MM.1S (cell line): ENCODE measurements around the gene GRHL3.

Experiments used
- CTCF ChIP-seq: fragments of 300-600 bp; sonication (generic); IDR thresholded peaks from 2 replicates; pipeline ENCODE4 v1.5.1; 2016; ENCODE audit warnings: antibody characterized with exemption, low read length, mixed read lengths
- EZH2 ChIP-seq: fragments of 300-600 bp; sonication (generic); optimal IDR thresholded peaks from 2 replicates; pipeline ENCODE3; 2017; ENCODE audit warnings: low read depth, mild to moderate bottlenecking, antibody characterized with exemption, low read length, mixed read lengths

- TF ChIP-seq CTCF (no peak), EZH2 (no peak)
These were observed 50.6 kb downstream of the GRHL3 start for GRCh38 chr1:24369801-24370200.
